Measurements from ENCODE around the gene WNT2B. TPM values are rescaled to one million over a fixed set of nuclear protein-coding genes. Genes with fewer than 3 reads are reported as not detected.

The WNT2B gene
- total and polyA plus RNA-seq, 2 of the 8 experiments (the other 6 are each of a cell fraction or from before 2014, with no cell fraction given) = 0.33 to 2.0 TPM

DNA sequence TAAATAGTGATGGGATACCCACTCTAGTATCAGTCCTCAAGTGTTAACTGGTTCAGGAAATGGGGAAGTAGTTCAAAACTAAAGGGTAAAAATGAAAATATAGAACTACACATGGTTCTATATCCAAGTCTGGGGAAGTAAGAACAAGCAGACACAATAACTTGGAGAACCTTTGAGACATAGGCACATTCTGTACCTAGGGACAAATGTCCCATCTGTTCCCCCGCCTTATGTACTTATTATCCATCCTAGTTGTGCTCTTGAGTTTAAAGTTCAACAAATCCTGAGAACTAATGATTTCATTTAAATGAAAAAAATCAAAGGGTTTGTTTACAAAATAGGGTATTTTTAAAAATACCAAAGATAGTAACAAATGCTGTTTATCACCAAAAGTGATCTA is 32.5 kb downstream of the WNT2B start:
- H3K79me2 ChIP-seq (ENCODE audit: control insufficient read depth in 1 of 2, insufficient read depth in 2 of 2, low read length in 2 of 2) = no peaks in the 10 kb centered on the region
- no peak overlapping the region for H3K23ac ChIP-seq (ENCODE audit: insufficient read length)
- FAIRE-seq = no peak
- H2BK12ac ChIP-seq (ENCODE audit: low read depth, low read length) = no peak overlapping the region
- H3K18ac ChIP-seq (ENCODE audit: extremely low read depth, low read length) = no peak overlapping the region
- H2BK20ac ChIP-seq (ENCODE audit: low read length) = no peak overlapping the region
- H3K9me3 ChIP-seq (ENCODE audit: insufficient read depth in 2 of 2, low read depth in 1 of 2, low read length in 1 of 2) = no peaks in the 10 kb centered on the region
- H3K4me1 ChIP-seq (replicated peaks in 1 of 4; ENCODE audit: control insufficient read depth in 3 of 4, insufficient read depth in 4 of 4, low read length in 3 of 4) = no peaks in the 10 kb centered on the region
- no peak overlapping the region for H3K9ac ChIP-seq (replicated peaks in 1 of 4; ENCODE audit: extremely low read depth in 1 of 4, low read depth in 3 of 4, low read length in 3 of 4)
- CTCF ChIA-PET (ENCODE audit: partially characterized antibody) = interaction anchor here (0.6 to 2.5 kb wide), 4 partner anchors 9 to 307 kb away, joined by 3 to 10 read pairs (median 7); no protein-coding TSS in a partner anchor
- H3K56ac ChIP-seq (replicated peaks; ENCODE audit: insufficient read length, low read depth, low read length) = no peak overlapping the region
- no peak overlapping the region for H2AFZ ChIP-seq (ENCODE audit: low read length)
- 63% methylated on average over 1 of the region's 1 CpG; no CpG with 5 or more reads in 1 of the 2 experiments for WGBS, 2 experiments (ENCODE audit: extremely low coverage in 1 of 2, insufficient coverage in 1 of 2, insufficient read length in 1 of 2, insufficient replicate concordance in 2 of 2, low coverage in 1 of 2, low lambda C conversion rate in 2 of 2, missing lambda C conversion rate in 1 of 2)
- H3K14ac ChIP-seq (ENCODE audit: insufficient read length) = no peak overlapping the region
- H4K91ac ChIP-seq (replicated peaks; ENCODE audit: insufficient read length, low read length) = no peak overlapping the region
- no peak overlapping the region for H3K4ac ChIP-seq (replicated peaks; ENCODE audit: insufficient read length, low read depth, low read length)
- no peak overlapping the region for H3K4me2 ChIP-seq (ENCODE audit: insufficient read depth in 1 of 2, low read depth in 2 of 2, low read length in 2 of 2)
- H2BK120ac ChIP-seq (replicated peaks; ENCODE audit: low read depth, low read length) = no peak overlapping the region
- no peak overlapping the region for H3K4me3 ChIP-seq (ENCODE audit: extremely low read depth in 1 of 4, insufficient read depth in 2 of 4, low read depth in 3 of 4, low read length in 4 of 4)
- no peaks in the 10 kb centered on the region for H3K23me2 ChIP-seq (ENCODE audit: low read depth, low read length)
- H2BK5ac ChIP-seq (ENCODE audit: low read depth, low read length) = no peak overlapping the region
- H3K36me3 ChIP-seq (ENCODE audit: control insufficient read depth in 2 of 4, insufficient read depth in 4 of 4, low read length in 3 of 4) = peaks cover 0 to 8% (median 0%) of the 10 kb centered on the region in 4 experiments; a peak in 1 of 8 replicates
- H2AK5ac ChIP-seq (ENCODE audit: low read depth, low read length) = no peak overlapping the region
- no peak overlapping the region for H2BK15ac ChIP-seq (ENCODE audit: low read length)
- no peaks in the 10 kb centered on the region for H4K20me1 ChIP-seq (replicated peaks in 1 of 2; ENCODE audit: control insufficient read depth in 1 of 2, insufficient read depth in 2 of 2, low read length in 2 of 2)
- POLR2A ChIA-PET (ENCODE audit: partially characterized antibody) = interaction anchor here (0.7 kb wide), 1 partner anchor 1021 kb away, joined by 3 read pairs; no protein-coding TSS in a partner anchor
- H3K27me3 ChIP-seq (replicated peaks in 1 of 4; ENCODE audit: control insufficient read depth in 3 of 4, extremely low read depth in 1 of 4, insufficient read depth in 3 of 4, low read length in 3 of 4) = no peaks in the 10 kb centered on the region
- no peaks in the 10 kb centered on the region for H3K79me1 ChIP-seq (ENCODE audit: low read depth, low read length)
- no peak overlapping the region for H4K8ac ChIP-seq (ENCODE audit: extremely low read depth, insufficient read depth, low read length)
- no peak for DNase-seq (ENCODE audit: low read depth in 1 of 2, low spot score in 2 of 2)
- H3K27ac ChIP-seq (ENCODE audit: low read depth, low read length) = no peak overlapping the region
- H4K5ac ChIP-seq (ENCODE audit: insufficient read length, low read depth, low read length) = no peak overlapping the region
- TF ChIP-seq HDAC2 (IDR thresholded peaks at IDR 0.05; ENCODE audit: borderline replicate concordance in 1 of 2, low read depth in 2 of 2, low read length in 2 of 2) = no peak
